ENCODE measurements around the gene PWWP2B.

Gene PWWP2B

GRCh38 chr10:132395704-132396493, 1.1 kb upstream of the PWWP2B start:
- Histone ChIP-seq H3K9me3 (no peaks in the 10 kb centered on the region), H3K4me1 (peaks cover 0 to 52% (median 29%) of the 10 kb centered on the region in 4 donors), H3K4me3 (peak overlapping the region; percentile 98 to 99), H3K27me3 (no peaks in the 10 kb centered on the region), H3K27ac (peak overlapping the region; percentile 84 to 98), H3K36me3 (no peaks in the 10 kb centered on the region)
- TF ChIP-seq, protein P1, sequence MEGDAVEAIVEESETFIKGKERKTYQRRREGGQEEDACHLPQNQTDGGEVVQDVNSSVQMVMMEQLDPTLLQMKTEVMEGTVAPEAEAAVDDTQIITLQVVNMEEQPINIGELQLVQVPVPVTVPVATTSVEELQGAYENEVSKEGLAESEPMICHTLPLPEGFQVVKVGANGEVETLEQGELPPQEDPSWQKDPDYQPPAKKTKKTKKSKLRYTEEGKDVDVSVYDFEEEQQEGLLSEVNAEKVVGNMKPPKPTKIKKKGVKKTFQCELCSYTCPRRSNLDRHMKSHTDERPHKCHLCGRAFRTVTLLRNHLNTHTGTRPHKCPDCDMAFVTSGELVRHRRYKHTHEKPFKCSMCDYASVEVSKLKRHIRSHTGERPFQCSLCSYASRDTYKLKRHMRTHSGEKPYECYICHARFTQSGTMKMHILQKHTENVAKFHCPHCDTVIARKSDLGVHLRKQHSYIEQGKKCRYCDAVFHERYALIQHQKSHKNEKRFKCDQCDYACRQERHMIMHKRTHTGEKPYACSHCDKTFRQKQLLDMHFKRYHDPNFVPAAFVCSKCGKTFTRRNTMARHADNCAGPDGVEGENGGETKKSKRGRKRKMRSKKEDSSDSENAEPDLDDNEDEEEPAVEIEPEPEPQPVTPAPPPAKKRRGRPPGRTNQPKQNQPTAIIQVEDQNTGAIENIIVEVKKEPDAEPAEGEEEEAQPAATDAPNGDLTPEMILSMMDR (IDR thresholded peaks at IDR 0.05): no peak
- peak; percentile 69 to 89 for DNase-seq
- intact Hi-C loops (cut with DNase I; ENCODE audit: low total_unique reads): loop anchor here (2.0 to 10.0 kb wide), 4 partner anchors 57 to 249 kb away; partner anchors contain the start of gene LRRC27

DNA sequence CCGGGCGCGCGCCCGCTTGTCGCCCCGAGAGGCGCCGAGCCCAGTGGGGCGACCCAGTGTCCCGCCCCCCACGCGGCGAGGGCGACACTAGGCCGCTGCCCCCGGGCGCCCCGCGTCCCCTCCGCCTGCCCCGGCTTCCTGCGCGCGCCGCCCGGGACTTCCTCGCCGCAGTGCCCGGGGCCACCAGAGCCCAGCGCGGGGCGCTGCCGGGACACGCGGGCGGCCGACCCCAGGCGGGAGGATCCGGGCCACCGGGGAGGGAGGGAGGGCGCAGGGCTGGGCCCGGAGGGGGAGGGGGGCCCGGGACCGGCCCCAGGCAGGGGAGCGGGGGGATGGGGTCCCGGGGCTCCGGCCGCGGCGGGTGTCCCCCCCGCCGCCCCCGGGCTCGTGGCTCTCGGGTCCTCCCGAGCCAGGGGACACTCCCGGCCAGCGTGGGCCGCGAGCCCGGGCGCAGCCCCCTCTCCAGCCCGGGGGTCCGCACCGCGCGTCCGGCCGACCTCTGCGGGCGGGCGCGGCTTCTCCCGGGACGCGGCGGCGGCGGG, 435 bp upstream of the PWWP2B start:
- Histone ChIP-seq H3K4me3 (peak overlapping the region; percentile 98 to 99), H3K27ac (peak overlapping the region; percentile 84 to 98), H3K4me1 (peaks cover 0 to 56% (median 29%) of the 10 kb centered on the region in 4 donors), H3K36me3 (no peaks in the 10 kb centered on the region), H3K9me3 (no peaks in the 10 kb centered on the region), H3K27me3 (no peaks in the 10 kb centered on the region)
- intact Hi-C loops (cut with DNase I; ENCODE audit: low total_unique reads): loop anchor here (1.0 to 10.0 kb wide), 4 partner anchors 25 to 248 kb away; partner anchors contain the start of gene LRRC27
- TF ChIP-seq, protein P1 (IDR thresholded peaks at IDR 0.05): peak; percentile 36 to 49
- peak in 1 of 2 donors; percentile 83 for DNase-seq

- no peak for DNase-seq
- Histone ChIP-seq H3K36me3 (peaks cover 0 to under 1% (median 0%) of the 10 kb centered on the region in 3 donors), H3K9me3 (no peaks in the 10 kb centered on the region), H3K4me1 (peaks cover 0 to 57% (median 29%) of the 10 kb centered on the region in 4 donors), H3K27ac (peak overlapping the region; percentile 88 to 98), H3K27me3 (no peaks in the 10 kb centered on the region), H3K4me3 (peak overlapping the region; percentile 98 to 99)
- intact Hi-C loops (cut with DNase I; ENCODE audit: low total_unique reads): loop anchor here (1.0 to 10.0 kb wide), 4 partner anchors 23 to 247 kb away; partner anchors contain the start of gene LRRC27
- TF ChIP-seq, protein P1 (IDR thresholded peaks at IDR 0.05): no peak
Measured at GRCh38 chr10:132397671-132398565, 918 bp downstream of the PWWP2B start.

DNA sequence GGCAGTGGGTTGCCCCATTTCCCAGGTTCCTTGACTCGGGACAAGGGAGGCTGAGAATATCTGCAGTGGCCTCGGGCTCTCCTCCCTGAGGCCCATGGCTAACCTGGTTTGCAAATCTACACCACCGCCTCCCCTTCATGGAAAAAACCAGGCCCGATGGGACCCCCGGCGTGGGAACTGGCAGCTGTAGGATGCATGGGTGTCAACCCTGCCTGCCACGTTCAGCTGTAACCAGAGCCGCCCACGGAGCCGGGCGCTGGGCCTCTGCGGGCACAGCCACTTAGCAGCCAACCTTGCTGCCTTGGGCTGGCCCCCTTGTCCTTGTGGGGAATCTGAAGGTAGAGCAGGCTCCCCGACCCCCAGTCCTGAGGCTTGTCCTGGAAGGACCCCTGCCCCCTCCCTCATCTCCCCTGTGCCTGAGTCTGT, 1.6 kb downstream of the PWWP2B start:
- no peaks in the 10 kb centered on the region for H3K27me3 ChIP-seq
- peaks cover 0 to 57% (median 29%) of the 10 kb centered on the region in 4 donors for H3K4me1 ChIP-seq
- no peaks in the 10 kb centered on the region for H3K9me3 ChIP-seq
- no peak overlapping the region for H3K4me3 ChIP-seq
- H3K36me3 ChIP-seq: peaks cover 0 to 6% (median 0%) of the 10 kb centered on the region in 3 donors
- intact Hi-C loops (cut with DNase I; ENCODE audit: low total_unique reads): loop anchor here (10.0 kb wide), 3 partner anchors 64 to 246 kb away; partner anchors contain the start of gene LRRC27
- TF ChIP-seq, protein P1 (IDR thresholded peaks at IDR 0.05): no peak
- no peak for DNase-seq
- H3K27ac ChIP-seq: no peak overlapping the region
